ENCODE measurements around the gene TP53AIP1. TPM values are rescaled to one million over a fixed set of nuclear protein-coding genes. Genes with fewer than 3 reads are reported as not detected.

TP53AIP1 gene
- total and polyA plus RNA-seq, 2 experiments from 2014 or later: 0.07 TPM; not detected in 1

- ATAC-seq (peak; percentile 14), DNase-seq (ENCODE audit: low spot score) (no peak)
- Histone ChIP-seq H2AFZ (peak overlapping the region; percentile 80), H3K4me3 (peak overlapping the region; percentile 73), H3K4me2 (peak overlapping the region; percentile 93), H3K79me2 (replicated peaks; ENCODE audit: insufficient read depth) (no peaks in the 10 kb centered on the region), H4K20me1 (replicated peaks; ENCODE audit: insufficient read depth) (peaks cover 16% of the 10 kb centered on the region; the same call in 1 of the 2 replicates), H3F3A (replicated peaks; ENCODE audit: low read depth) (peaks cover 3% of the 10 kb centered on the region; the same call in 1 of the 2 replicates), H3K27ac (ENCODE audit: low read depth) (no peak overlapping the region), H3K36me3 (ENCODE audit: insufficient read depth) (no peaks in the 10 kb centered on the region; the same call in 1 of the 2 replicates), H3K27me3 (ENCODE audit: insufficient read depth) (peaks cover 95% of the 10 kb centered on the region), H3K9me2 (ENCODE audit: insufficient read depth) (no peaks in the 10 kb centered on the region), H3K4me1 (ENCODE audit: insufficient read depth) (peaks cover 29% of the 10 kb centered on the region)
- H3K4me3 Mint-ChIP-seq: peak overlapping the region; percentile 83
- no peak overlapping the region for H3K27ac Mint-ChIP-seq
- H3K9me3 Mint-ChIP-seq: no peaks in the 10 kb centered on the region; the same call in 1 of the 3 replicates
- peaks cover 80% of the 10 kb centered on the region for H3K27me3 Mint-ChIP-seq (ENCODE audit: insufficient read depth, low read depth, poor library complexity)
- TF ChIP-seq CREB1 (CRISPR knock-in tag; IDR thresholded peaks at IDR 0.05; ENCODE audit: low read depth) (no peak), POLR2AphosphoS5 (IDR thresholded peaks at IDR 0.05; ENCODE audit: low read depth) (no peak), JUNB (IDR thresholded peaks at IDR 0.05; ENCODE audit: unreplicated experiment) (no peak), EZH2 (IDR thresholded peaks at IDR 0.05; ENCODE audit: low read depth, unreplicated experiment) (no peak), NANOG (IDR thresholded peaks at IDR 0.05; ENCODE audit: borderline replicate concordance) (no peak), ZNF331 (CRISPR knock-in tag; IDR thresholded peaks at IDR 0.05; ENCODE audit: low read depth) (no peak), ZNF462 (CRISPR knock-in tag; IDR thresholded peaks at IDR 0.05) (no peak), STAT1 (IDR thresholded peaks at IDR 0.05; ENCODE audit: unreplicated experiment) (no peak), ZNF114 (CRISPR knock-in tag; IDR thresholded peaks at IDR 0.05) (no peak), REST (IDR thresholded peaks at IDR 0.05; ENCODE audit: unreplicated experiment) (no peak), EZH2phosphoT487 (IDR thresholded peaks at IDR 0.05; ENCODE audit: unreplicated experiment) (no peak), ETS1 (IDR thresholded peaks at IDR 0.05) (no peak), CTCF (conservative IDR thresholded peaks at IDR 0.05; ENCODE audit: low read depth in 2 of 2) (no peak)
- no peaks in the 10 kb centered on the region for H3K36me3 Mint-ChIP-seq (ENCODE audit: low read depth)
- peaks cover 50% of the 10 kb centered on the region for H3K4me1 Mint-ChIP-seq
Measured at GRCh38 chr11:128890216-128890542, 52.5 kb downstream of the TP53AIP1 start.

Measured in GM23338 (cell line).